LNCAP (cell line): Measurements from ENCODE around the gene DENR.
"Not testable (repeated sequence)": the region's sequence is repeated elsewhere in the genome, so short reads cannot be mapped to it uniquely, and the experiment has no call there.

Source experiments
- CTCF ChIP-seq: fragments of 450-650 bp; IDR thresholded peaks from 2 replicates; pipeline ENCODE4 v1.5.1; 2017; ENCODE audit warnings: mild to moderate bottlenecking

The DENR gene

GRCh38 chr12:122752464-122753318 lies at the start of gene DENR:
Gene DENR, plus strand, starts transcription at chr12:122752824. Its CDS starts 878 bp downstream, at chr12:122753702.
- peak; percentile 78; the same call in 1 of the 2 replicates for TF ChIP-seq CTCF

DNA sequence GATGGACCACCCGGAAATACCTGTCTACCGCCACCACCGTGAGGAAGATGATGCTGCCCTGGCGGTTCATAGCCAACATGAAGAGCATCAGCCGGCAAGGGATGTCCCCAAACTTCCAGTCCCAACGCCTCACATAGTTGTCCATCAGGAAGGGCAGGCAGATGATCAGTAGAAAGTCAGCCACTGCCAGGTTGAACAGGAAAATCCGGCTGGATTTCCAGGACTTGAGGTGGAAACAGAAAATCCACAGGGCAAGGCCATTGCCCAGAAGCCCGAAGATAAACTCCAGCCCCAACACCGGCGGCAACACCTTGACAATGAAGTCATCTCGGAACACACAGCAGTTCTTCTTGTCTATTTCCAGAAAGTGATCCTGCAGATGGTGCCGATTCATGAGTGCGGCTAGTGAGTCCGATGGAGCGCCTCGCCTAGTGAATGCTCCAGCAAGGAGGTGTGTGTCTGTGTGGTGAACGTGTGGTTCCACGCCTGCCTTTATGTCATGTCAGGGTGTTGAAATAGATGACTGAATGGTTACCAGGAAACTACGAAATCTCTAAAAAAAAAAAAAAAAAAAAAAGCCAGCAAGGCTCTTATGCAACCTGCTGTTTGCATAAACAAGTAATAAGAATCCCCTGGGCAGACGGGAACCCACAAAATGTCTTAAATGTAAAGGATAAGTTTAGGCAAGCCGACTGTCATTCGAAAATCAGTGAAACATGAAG lies 49.6 kb upstream of the DENR start, which contains the start of gene HCAR2:
HCAR2 (minus strand) TSS at position 468 of the 722 bp plus-strand sequence; CDS start at position 394, 74 bp downstream.
- TF ChIP-seq CTCF = not testable (repeated sequence)

DNA sequence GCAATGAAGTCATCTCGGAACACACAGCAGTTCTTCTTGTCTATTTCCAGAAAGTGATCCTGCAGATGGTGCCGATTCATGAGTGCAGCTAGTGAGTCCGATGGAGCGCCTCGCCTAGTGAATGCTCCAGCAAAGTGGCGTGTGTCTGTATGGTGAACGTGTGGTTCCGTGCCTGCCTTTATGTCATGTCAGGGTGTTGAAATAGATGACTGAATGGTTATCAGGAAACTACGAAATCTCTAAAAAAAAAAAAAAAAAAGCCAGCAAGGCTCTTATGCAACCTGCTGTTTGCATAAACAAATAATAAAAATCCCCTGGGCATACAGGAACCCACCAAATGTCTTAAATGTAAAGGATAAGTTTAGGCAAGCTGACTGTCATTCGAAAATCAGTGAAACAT lies 36.0 kb upstream of the DENR start, which contains the start of gene HCAR3:
HCAR3 (minus strand) TSS at position 154 of the 400 bp plus-strand sequence; CDS start at position 80, 74 bp downstream.
- not testable (repeated sequence) for TF ChIP-seq CTCF

- no peak for TF ChIP-seq CTCF
Observed at GRCh38 chr12:122721057-122721545, 31.5 kb upstream of the DENR start.

- no peak for TF ChIP-seq CTCF
Observed at GRCh38 chr12:122722387-122722786, 30.2 kb upstream of the DENR start.

- TF ChIP-seq CTCF = no peak
Observed at GRCh38 chr12:122724641-122725243, 27.9 kb upstream of the DENR start.

DNA sequence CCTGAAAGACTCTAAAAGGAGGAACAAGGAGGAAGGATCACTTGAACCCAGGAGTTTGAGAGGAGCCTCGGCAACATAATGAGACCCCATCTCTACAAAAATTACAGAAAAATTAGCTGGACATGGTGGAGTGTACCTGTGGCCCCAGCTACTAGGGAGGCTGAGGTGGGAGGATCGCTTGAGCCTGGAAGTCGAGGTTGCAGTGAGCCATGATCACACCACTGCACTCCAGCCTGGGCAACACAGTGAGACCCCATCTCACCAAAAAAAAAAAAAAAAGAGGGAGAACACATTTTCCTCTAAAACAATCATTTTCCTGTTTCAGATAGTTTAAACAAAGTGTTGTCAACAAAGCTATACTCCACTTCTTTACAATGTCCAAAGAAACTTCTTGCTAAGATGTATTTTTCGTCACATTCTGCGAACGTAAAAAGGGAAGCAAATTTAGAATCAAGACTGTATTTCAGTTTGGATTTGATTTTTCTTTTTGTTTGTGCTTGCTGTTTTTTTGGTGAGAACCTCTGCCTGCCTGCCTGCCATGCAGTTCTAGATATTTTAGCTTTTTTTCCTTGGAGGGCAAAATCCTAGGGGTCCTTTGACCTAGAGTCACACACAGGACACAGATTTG lies 27.1 kb upstream of the DENR start:
- TF ChIP-seq CTCF = no peak
